Endothelial cell of umbilical vein (primary cell): ENCODE results near the gene EXOC6B. TPM values are rescaled to one million over a fixed set of nuclear protein-coding genes. Genes with fewer than 3 reads are reported as not detected.

ENCODE experiments used
- BruUV-seq: library from RNA; stranded (reverse); fragments of 400-500 nt; replicated peaks from 2 replicates; lab custom pipeline; 2021; lab: Mats Ljungman, UMichigan
- CTCF ChIA-PET: fragments of 300-600, 350-600 bp; sonication (Branson Sonifier 250); formaldehyde crosslinking; loops from one replicate; lab custom pipeline; 2021; ENCODE audit warnings: antibody characterized with exemption, inconsistent platforms; lab: Charles Lee
- POLR2A ChIA-PET: fragments of 300-600, 350-600 bp; sonication (Branson Sonifier 250); formaldehyde crosslinking; loops from one replicate; lab custom pipeline; 2021; ENCODE audit warnings: antibody characterized with exemption, inconsistent platforms; lab: Charles Lee
- DNase-seq: peaks from one replicate; pipeline ENCODE4 v3.0.0-alpha.2; 2011; ENCODE audit warnings: low read depth, low spot score
- FAIRE-seq: peaks from 2 replicates; lab custom pipeline; 2011; peaks lifted over from hg19 to GRCh38; lab: Jason Lieb, UNC
- H2AFZ ChIP-seq: 2 replicates; pipeline ENCODE4 v1.6.0; 2012; ENCODE audit warnings: low read depth, low read length, control low read depth, inconsistent platforms
- H3K27ac ChIP-seq: 2 replicates; pipeline ENCODE4 v1.5.1; 2011; ENCODE audit warnings: low read depth, mild to moderate bottlenecking, control low read depth, low read length, moderate library complexity; ENCODE audit not compliant: insufficient read depth
- H3K27me3 ChIP-seq, 2 experiments: 2 replicates each; pipeline versions ENCODE4 v1.6.0 to v1.6.1; 2011; ENCODE audit warnings: low read length in 2 of 2, mixed read lengths in 1 of 2; ENCODE audit not compliant: control insufficient read depth in 2 of 2, insufficient read depth in 2 of 2
- H3K36me3 ChIP-seq, 2 experiments: 2 replicates in 1 of 2; 3 replicates in 1 of 2; pipeline ENCODE4 v1.5.1; 2011; ENCODE audit warnings: low read length in 2 of 2, mild to moderate bottlenecking in 1 of 2, moderate library complexity in 1 of 2; ENCODE audit not compliant: control insufficient read depth in 2 of 2, insufficient read depth in 2 of 2; ENCODE audit errors: extremely low read depth in 1 of 2
- H3K4me1 ChIP-seq: 3 replicates; pipeline ENCODE4 v1.5.1; 2011; ENCODE audit warnings: mild to moderate bottlenecking, low read length; ENCODE audit not compliant: control insufficient read depth, insufficient read depth; ENCODE audit errors: extremely low read depth
- H3K4me2 ChIP-seq: 2 replicates; pipeline ENCODE4 v1.6.1; 2011; ENCODE audit warnings: low read length, control low read depth, mixed read lengths; ENCODE audit not compliant: insufficient read depth
- H3K4me3 ChIP-seq, 3 experiments: fragments of 200-600 bp in 1 of 3; sonication (generic), shearing (Covaris generic) in 1 of 3; replicated peaks in 1 of 3; 2 replicates each; pipeline ENCODE4 v1.5.1; 2011 to 2016; ENCODE audit warnings: control low read depth in 3 of 3, low read length in 3 of 3, mild to moderate bottlenecking in 2 of 3, inconsistent platforms in 1 of 3, low read depth in 1 of 3, moderate library complexity in 1 of 3; ENCODE audit not compliant: insufficient read depth in 1 of 3
- H3K79me2 ChIP-seq: 2 replicates; pipeline ENCODE4 v1.6.0; 2012; ENCODE audit warnings: low read length, inconsistent platforms; ENCODE audit not compliant: control insufficient read depth, insufficient read depth
- H3K9ac ChIP-seq: replicated peaks from 2 replicates; pipeline ENCODE3; 2011; ENCODE audit warnings: low read length, control low read depth; ENCODE audit not compliant: insufficient read depth; ENCODE audit errors: extremely low read depth
- H3K9me1 ChIP-seq: replicated peaks from 3 replicates; pipeline ENCODE4 v1.6.0; 2011; ENCODE audit warnings: mild to moderate bottlenecking, low read length; ENCODE audit not compliant: control insufficient read depth, insufficient read depth; ENCODE audit errors: extremely low read depth
- H3K9me3 ChIP-seq: replicated peaks from 2 replicates; pipeline ENCODE4 v1.5.1; 2012; ENCODE audit warnings: low read length, inconsistent platforms; ENCODE audit not compliant: control insufficient read depth, insufficient read depth
- H4K20me1 ChIP-seq: replicated peaks from 2 replicates; pipeline ENCODE3; 2011; ENCODE audit warnings: mild to moderate bottlenecking, low read length; ENCODE audit not compliant: control insufficient read depth, insufficient read depth; ENCODE audit errors: extremely low read depth
- EZH2 ChIP-seq: IDR thresholded peaks from 2 replicates; pipeline ENCODE4 v1.6.1; 2012; ENCODE audit warnings: borderline replicate concordance, low read depth, mild to moderate bottlenecking, moderate library complexity, low read length, inconsistent platforms; ENCODE audit not compliant: severe bottlenecking
- FOS ChIP-seq: IDR thresholded peaks from 2 replicates; pipeline ENCODE4 v1.6.1; 2011; ENCODE audit warnings: mild to moderate bottlenecking, low read length, moderate library complexity, borderline replicate concordance; ENCODE audit not compliant: insufficient read depth
- GATA2 ChIP-seq: IDR thresholded peaks from 2 replicates; pipeline ENCODE4 v1.7.0; 2011; ENCODE audit warnings: low read depth, mild to moderate bottlenecking, moderate library complexity, mixed read lengths, low read length; ENCODE audit not compliant: insufficient read length, insufficient read depth
- JUN ChIP-seq: IDR thresholded peaks from 2 replicates; pipeline ENCODE4 v1.6.1; 2011; ENCODE audit warnings: borderline replicate concordance, low read depth; ENCODE audit not compliant: insufficient read length, insufficient read depth
- MYC ChIP-seq: IDR thresholded peaks from one replicate; pipeline ENCODE4 v1.6.1; 2011; ENCODE audit warnings: mild to moderate bottlenecking, low read depth, low read length
- POLR2A ChIP-seq: IDR thresholded peaks from 2 replicates; pipeline ENCODE4 v1.6.1; 2012; ENCODE audit warnings: low read depth, mild to moderate bottlenecking, control low read depth, low read length
- POLR2AphosphoS5 ChIP-seq: IDR thresholded peaks from 2 replicates; pipeline ENCODE4 v1.6.1; 2012; ENCODE audit warnings: low read depth, mild to moderate bottlenecking, control low read depth, low read length, moderate library complexity; ENCODE audit not compliant: insufficient read depth
- dilution Hi-C: fragments of 300-500 bp; cut with MboI; formaldehyde crosslinking; loops from one replicate; pipeline ENCODE4 v1.15.0; 2019; ENCODE audit warnings: low sequenced_read_pairs; ENCODE audit not compliant: extremely low pct_ligation_motif_present
- intact Hi-C: fragments of 100-400 bp; cut with micrococcal nuclease; formaldehyde crosslinking; loops from one replicate; pipeline ENCODE4 v1.10.0; 2022
- polyA plus RNA-seq, 4 experiments: library from polyadenylated mRNA; depleted of rRNA in 3 of 4; stranded (reverse) in 3 of 4; unstranded in 1 of 4; fragments of >200 nt; gene quantifications; 2 replicates each; pipeline versions ENCODE4 v1.2.1 to v1.2.3, GENCODE V29; 2011 to 2012; ENCODE audit warnings: missing spikeins in 1 of 4
- total RNA-seq: library from RNA; stranded (reverse); gene quantifications from 2 replicates; pipeline ENCODE4 v1.2.3, GENCODE V29; 2021
- TF ChIP-seq, protein P1 (sequence below): IDR thresholded peaks from 2 replicates; pipeline ENCODE4 v1.6.1; 2011; ENCODE audit not compliant: insufficient read depth, insufficient read length
- TF ChIP-seq, protein P2 (sequence below), 2 donors: IDR thresholded peaks; 1 replicate in 1 of 2; 2 replicates in 1 of 2; pipeline ENCODE4 v1.5.1; 2011; ENCODE audit warnings: low read length in 2 of 2, mild to moderate bottlenecking in 2 of 2, moderate library complexity in 2 of 2, control low read depth in 1 of 2, inconsistent platforms in 1 of 2, low read depth in 1 of 2; ENCODE audit not compliant: insufficient read depth in 1 of 2; ENCODE audit errors: extremely low read depth in 1 of 2

EXOC6B gene
- total and polyA plus RNA-seq, 2 donors (not counting 3 experiments of a cell fraction or from before 2014, with no cell fraction given): 10.8 to 34.8 TPM

DNA sequence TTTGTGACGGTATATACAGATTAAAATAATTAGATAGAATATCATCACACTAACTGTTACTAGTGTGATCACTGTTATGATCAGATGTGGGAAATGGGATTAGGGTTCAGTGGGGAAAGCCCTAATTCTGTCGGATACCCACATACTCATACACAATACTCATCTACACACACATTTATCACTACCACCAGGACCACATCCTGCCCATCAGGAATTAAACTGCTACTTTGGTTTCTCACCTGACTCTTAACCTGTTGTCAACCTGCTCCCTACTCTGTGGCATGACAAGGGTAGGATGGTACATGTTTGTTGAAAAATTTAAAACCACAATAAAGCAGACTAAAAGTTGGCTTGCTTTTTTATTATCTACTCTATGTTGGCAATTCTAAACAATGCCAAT lies 653.4 kb downstream of the EXOC6B start:
- H3K4me1 ChIP-seq: peaks cover 10% of the 10 kb centered on the region
- ChIA-PET CTCF (interaction anchor here (1.1 kb wide), 1 partner anchor 22 kb away, joined by 3 read pairs; no protein-coding TSS in a partner anchor), POLR2A (no interaction called here)
- H3K9me3 ChIP-seq: no peaks in the 10 kb centered on the region
- no TSS peak for BruUV-seq
- no peak overlapping the region for H3K4me2 ChIP-seq
- H3K36me3 ChIP-seq: no peaks in the 10 kb centered on the region
- no peaks in the 10 kb centered on the region for H3K27me3 ChIP-seq
- no peaks in the 10 kb centered on the region for H3K9me1 ChIP-seq
- TF ChIP-seq GATA2: no peak
- TF ChIP-seq FOS: no peak
- TF ChIP-seq POLR2A: no peak
- TF ChIP-seq JUN: no peak
- TF ChIP-seq EZH2: no peak
- TF ChIP-seq MYC: no peak
- no peak for TF ChIP-seq POLR2AphosphoS5
- TF ChIP-seq, protein P1, sequence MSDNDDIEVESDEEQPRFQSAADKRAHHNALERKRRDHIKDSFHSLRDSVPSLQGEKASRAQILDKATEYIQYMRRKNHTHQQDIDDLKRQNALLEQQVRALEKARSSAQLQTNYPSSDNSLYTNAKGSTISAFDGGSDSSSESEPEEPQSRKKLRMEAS: no peak
- TF ChIP-seq, protein P2, sequence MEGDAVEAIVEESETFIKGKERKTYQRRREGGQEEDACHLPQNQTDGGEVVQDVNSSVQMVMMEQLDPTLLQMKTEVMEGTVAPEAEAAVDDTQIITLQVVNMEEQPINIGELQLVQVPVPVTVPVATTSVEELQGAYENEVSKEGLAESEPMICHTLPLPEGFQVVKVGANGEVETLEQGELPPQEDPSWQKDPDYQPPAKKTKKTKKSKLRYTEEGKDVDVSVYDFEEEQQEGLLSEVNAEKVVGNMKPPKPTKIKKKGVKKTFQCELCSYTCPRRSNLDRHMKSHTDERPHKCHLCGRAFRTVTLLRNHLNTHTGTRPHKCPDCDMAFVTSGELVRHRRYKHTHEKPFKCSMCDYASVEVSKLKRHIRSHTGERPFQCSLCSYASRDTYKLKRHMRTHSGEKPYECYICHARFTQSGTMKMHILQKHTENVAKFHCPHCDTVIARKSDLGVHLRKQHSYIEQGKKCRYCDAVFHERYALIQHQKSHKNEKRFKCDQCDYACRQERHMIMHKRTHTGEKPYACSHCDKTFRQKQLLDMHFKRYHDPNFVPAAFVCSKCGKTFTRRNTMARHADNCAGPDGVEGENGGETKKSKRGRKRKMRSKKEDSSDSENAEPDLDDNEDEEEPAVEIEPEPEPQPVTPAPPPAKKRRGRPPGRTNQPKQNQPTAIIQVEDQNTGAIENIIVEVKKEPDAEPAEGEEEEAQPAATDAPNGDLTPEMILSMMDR (IDR thresholded peaks at IDR 0.05; ENCODE audit: extremely low read depth in 1 of 2, insufficient read depth in 1 of 2, low read depth in 1 of 2, low read length in 2 of 2): no peak
- intact Hi-C loops: no loop called here
- H3K4me3 ChIP-seq: no peak overlapping the region
- dilution Hi-C loops: no loop called here
- no peak overlapping the region for H3K9ac ChIP-seq
- DNase-seq: no peak
- no peak for FAIRE-seq
- H4K20me1 ChIP-seq: no peaks in the 10 kb centered on the region
- no peaks in the 10 kb centered on the region for H3K79me2 ChIP-seq
- no peak overlapping the region for H2AFZ ChIP-seq
- H3K27ac ChIP-seq: no peak overlapping the region
